Parietal lobe (tissue), 1 donor: ENCODE data around the gene TMEM107. TPM values are rescaled to one million over a fixed set of nuclear protein-coding genes. Genes with fewer than 3 reads are reported as not detected.

Source experiments
- total RNA-seq: library from RNA; depleted of rRNA; stranded (reverse); fragments of >200 nt; gene quantifications from one replicate; pipeline ENCODE4 v1.2.3, GENCODE V29; 2014

The TMEM107 gene
- total RNA-seq, result 17.5 TPM

DNA sequence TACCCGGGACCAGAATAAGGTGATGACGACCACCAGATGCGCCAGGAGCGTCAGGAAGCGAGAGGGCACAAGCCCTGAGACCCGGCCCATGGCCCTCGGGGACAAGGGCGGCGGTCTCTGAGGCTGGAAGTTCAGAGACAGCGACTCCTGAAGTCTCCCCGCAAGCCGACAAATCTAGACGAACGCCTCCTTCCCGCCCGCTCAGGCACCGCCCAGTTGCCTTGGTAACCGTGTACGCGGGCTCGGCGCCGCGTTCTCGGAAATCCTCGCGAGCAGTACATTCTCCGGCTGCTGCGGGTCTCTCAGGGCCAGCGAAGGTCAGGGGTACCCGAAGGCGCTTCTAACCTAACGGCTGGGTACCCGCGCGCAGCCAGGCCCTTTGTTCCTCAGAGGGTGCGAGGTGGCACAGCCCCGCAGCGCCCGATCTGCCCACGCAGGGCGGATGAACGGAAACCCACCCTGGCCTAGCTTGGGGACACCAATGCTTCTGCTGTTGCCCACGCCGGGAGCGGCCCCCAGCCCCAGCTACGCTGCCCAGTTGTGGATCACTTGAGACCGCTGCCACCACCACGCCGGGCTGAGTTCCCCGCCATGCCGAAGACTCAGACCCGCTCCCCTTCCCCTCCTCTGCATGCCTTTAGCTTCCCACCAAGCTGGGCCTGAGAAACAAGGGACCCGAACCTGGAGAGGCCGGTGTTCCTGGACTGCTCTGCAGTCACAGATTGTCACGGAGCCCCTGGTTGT lies at the start of gene TMEM107:
Gene TMEM107 (minus strand): TSS at position 184 of the 744 bp plus-strand sequence. CDS start 94 bp downstream, at position 90.

DNA sequence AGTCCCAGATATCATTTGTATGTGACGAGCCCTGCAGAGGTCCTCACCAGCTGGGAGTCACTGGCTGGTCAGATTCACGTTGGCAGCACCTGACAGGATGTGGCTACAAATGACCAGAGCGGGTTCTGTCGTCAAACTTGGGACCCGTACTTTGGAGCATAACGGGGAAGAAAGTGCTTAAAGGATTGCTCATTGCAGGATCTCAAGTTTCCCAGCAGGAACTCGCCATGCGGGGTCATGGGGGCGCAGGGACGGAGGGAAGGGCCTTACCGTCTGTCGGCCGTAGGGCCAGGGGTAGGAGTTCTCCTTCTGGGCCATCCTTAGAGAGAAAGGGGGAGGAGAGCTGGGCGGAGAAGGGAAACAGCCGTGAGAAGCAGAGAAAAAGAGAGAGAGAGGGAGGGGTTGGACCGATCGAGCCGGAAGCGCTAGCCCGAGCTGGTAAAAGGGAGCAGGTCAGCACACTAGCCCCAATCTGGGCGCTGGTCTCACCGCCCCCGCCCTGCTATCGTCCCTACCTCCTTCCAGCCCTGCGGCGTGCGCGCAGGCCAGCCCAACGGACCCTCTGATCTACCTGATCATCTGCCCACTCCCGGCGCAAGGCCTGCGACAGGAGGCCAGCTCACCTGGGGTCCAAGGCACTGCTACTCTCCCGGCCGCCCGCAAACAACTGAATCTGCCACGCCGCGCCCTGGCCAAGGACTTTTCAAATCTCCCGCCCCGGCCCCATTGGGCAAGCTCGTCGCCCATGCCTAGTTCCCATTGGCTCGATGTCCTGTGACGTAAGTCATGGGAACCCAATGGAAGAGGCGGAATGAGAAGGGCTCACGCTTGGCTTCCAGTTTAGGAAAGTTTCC lies 34.0 kb upstream of the TMEM107 start, which contains the start of gene AURKB:
Gene AURKB (minus strand): TSS at position 669 of the 854 bp plus-strand sequence. CDS start 351 bp downstream, at position 318.

DNA sequence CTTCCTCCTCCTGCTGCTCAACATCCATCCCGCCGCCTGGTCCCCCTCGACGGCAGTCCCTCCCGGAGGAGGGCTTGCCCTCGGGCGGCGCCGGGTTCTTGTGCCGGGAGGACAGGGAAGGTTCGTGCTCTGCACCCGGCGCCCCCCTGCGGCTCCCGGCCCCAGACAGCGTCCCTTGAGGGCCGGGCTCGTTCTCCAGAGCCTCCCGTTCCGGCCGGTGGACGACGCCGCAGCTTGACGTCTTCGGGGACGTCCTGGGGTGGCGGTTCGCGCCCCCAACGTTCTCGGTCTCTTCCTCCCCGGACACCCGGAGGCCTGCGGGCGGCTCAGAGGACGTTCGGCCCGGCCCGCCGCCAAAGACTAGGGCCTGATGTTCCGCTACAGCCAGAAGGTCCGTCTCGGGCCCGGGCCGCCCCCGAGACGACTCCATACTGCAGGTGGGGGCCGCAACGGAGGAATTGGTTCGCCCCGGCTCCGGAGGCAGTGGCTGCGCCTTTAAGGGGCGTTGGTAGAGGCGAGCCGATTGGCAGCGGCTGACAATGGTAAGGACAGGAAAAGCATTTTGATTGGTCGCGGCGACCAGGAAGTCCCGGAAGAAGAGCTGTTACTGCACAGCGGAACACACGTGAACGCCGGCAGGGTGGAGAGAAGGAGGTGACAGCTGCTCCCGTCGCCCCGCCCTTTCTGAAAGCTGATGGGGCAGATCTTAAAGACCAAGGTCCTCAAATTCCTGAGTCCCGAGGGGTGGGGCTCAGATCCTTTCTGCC lies 13.7 kb upstream of the TMEM107 start, which contains the start of gene BORCS6:
Gene BORCS6 (minus strand): TSS at position 470 of the 767 bp plus-strand sequence. CDS start 40 bp downstream, at position 430.

DNA sequence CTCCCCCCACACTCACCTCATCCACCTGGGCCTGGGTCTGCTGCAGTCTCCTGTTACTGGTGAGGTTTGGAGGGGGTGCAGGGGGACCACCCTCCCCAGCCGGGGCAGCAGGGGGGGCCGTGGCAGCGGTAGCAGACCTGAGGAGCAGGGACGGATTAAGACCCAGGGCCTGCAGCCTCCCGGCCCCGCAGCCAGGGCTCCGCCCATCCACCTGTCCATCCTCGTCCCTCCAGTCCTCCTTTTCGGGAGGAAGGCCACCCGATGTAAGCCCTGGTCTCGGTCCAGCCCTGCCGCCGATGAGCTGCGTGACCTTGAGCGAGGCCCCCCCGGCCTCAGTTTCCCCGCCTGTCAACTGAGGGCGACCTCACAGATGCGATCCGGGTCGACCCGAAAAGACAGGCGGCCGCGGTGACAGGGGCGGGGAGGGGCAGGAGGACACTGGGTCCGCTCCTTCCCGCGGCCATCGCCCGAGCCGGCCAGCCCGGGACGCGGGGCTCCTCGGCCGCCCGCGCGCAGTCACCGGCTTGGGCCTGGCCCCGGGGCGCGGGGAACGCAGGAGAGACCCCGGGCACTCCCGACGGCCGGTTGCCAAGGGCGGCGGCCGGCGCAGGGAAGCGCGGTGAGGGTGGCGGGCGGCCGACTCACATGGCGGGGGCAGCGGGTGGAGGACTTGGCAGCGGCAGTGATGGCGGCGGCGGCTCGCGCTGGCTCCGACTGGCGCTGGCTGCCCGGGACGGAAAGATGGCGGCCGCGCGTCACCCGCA lies 13.8 kb downstream of the TMEM107 start, which contains the start of gene VAMP2:
Gene VAMP2 (minus strand): TSS at position 716 of the 764 bp plus-strand sequence. CDS start 69 bp downstream, at position 647.

DNA sequence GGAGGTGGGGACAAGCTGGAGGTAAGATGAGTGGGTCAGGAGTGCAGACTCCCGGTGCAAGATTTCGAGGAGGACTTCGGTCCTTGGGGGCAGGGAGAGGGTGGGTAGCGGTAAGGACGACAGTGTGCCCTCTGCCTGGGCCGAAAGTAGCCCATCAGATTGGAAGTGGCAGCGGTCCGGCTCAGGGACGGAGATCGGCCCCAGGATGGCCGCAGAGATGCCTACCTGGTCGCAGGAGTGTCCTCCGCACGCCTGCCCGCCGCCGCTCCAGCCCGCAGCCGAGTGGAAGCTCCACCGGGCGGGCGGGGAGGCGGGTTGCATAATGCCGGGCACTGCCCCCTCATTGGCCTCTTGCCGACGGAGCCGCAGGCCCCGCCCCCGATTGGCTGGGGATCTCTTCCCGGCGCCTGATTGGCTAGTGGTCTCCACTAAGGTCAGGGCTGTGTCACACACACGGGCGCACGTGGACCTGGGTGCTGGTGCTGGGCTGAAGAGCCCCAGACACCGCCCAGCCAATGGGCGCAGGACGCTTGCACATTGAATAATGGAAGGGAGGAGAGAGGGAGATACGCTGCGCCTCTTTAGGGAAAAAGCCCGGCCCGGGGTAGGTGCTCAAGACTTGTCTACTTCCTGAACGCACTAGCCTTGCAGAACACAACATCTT lies 23.9 kb downstream of the TMEM107 start, which contains the start of gene PER1:
Gene PER1 (minus strand): TSS at position 293 of the 664 bp plus-strand sequence. CDS start 1,698 bp downstream, outside the sequence.

DNA sequence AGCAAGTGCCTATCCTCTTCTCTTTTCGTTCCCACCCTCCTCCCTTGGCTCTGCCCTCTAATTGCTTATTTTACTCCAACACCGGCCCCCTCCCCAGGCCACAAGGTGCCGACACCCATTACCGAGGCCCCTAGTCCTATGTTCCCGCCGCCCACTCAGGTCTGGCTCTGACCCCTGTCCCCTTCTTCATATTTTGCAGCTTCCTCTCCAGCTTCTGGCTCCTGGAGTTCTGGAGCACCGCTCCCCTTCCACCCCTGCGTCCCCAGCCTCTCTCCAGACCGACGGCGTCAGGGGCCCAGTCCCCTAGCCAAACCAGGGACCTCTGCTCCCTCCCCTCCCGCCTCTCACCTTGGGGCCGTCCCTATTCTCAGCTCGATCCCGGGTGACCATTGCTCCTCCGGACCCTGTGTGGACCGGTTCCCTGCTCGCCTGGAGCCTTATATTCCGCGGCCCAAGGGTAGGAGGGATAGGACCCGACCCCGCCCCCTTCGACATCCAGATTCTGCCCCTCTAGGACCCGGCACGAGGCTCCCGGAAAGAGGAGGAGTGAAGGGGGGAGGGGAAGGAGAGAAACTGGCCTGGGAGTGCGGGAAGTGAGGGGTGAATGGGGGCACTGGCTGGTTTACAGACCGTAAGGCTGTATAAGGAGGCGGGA lies 52.4 kb downstream of the TMEM107 start, which contains the start of gene HES7:
Gene HES7 (minus strand): TSS at position 412 of the 655 bp plus-strand sequence. CDS start 22 bp downstream, at position 390.

Other genes with a start within 250 kb of the TMEM107 start
- 7.5 TPM for gene KCNAB3, start 246.5 kb downstream of the TMEM107 start, total RNA-seq
- gene TRAPPC1, start 244.4 kb downstream of the TMEM107 start, total RNA-seq, result 32.2 TPM
- gene CNTROB, start 244.2 kb downstream of the TMEM107 start, total RNA-seq, result 46.0 TPM
- not detected for gene GUCY2D, start 173.8 kb downstream of the TMEM107 start, total RNA-seq
- gene ALOX15B, start 137.3 kb downstream of the TMEM107 start, total RNA-seq, result not detected
- 0.63 TPM for gene ALOX12B, start 88.7 kb downstream of the TMEM107 start, total RNA-seq
- gene ALOXE3, start 57.9 kb downstream of the TMEM107 start, total RNA-seq, result 0.63 TPM
- 1.9 TPM for gene HES7, start 52.3 kb downstream of the TMEM107 start, total RNA-seq
- gene PER1, start 24.0 kb downstream of the TMEM107 start, total RNA-seq, result 16.6 TPM
- gene VAMP2, start 13.4 kb downstream of the TMEM107 start, total RNA-seq, result 40.7 TPM
- gene BORCS6, start 13.8 kb upstream of the TMEM107 start, total RNA-seq, result 4.1 TPM
- 10.0 TPM for gene AURKB, start 34.2 kb upstream of the TMEM107 start, total RNA-seq
- gene CTC1, start 71.7 kb upstream of the TMEM107 start, total RNA-seq, result 36.0 TPM
- 35.1 TPM for gene PFAS, start 72.9 kb upstream of the TMEM107 start, total RNA-seq
- 5.6 TPM for gene RANGRF, start 112.3 kb upstream of the TMEM107 start, total RNA-seq
- gene SLC25A35, start 119.0 kb upstream of the TMEM107 start, total RNA-seq, result 0.31 TPM
- 0.63 TPM for gene ARHGEF15, start 133.9 kb upstream of the TMEM107 start, total RNA-seq
- gene ODF4, start 163.5 kb upstream of the TMEM107 start, total RNA-seq, result not detected
- 3,473 TPM for gene RPL26, start 206.8 kb upstream of the TMEM107 start, total RNA-seq
- not detected for gene RNF222, start 221.4 kb upstream of the TMEM107 start, total RNA-seq